Measurements from ENCODE around the gene CPNE5.

DNA sequence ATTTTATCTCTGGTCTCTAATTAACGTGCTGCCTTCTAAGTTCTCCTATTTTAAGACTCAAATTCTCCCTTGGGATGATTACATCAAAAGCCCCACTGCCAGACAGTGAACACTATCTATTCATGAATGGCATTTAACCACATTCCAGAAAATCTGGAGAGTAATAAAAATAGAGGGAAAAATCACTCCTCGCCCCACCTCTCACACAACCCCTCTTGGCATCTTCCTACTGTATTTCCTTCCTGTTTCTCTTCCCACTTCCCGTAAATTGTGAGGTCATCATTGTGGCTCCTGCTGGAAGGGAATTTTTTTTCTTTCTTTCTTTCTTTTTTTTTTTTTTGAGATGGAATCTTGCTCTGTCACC is 110.1 kb downstream of the CPNE5 start:
- TF ChIP-seq, protein P1, sequence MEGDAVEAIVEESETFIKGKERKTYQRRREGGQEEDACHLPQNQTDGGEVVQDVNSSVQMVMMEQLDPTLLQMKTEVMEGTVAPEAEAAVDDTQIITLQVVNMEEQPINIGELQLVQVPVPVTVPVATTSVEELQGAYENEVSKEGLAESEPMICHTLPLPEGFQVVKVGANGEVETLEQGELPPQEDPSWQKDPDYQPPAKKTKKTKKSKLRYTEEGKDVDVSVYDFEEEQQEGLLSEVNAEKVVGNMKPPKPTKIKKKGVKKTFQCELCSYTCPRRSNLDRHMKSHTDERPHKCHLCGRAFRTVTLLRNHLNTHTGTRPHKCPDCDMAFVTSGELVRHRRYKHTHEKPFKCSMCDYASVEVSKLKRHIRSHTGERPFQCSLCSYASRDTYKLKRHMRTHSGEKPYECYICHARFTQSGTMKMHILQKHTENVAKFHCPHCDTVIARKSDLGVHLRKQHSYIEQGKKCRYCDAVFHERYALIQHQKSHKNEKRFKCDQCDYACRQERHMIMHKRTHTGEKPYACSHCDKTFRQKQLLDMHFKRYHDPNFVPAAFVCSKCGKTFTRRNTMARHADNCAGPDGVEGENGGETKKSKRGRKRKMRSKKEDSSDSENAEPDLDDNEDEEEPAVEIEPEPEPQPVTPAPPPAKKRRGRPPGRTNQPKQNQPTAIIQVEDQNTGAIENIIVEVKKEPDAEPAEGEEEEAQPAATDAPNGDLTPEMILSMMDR (conservative IDR thresholded peaks at IDR 0.05; ENCODE audit: low read depth, low read length): no peak
- no peak for TF ChIP-seq BHLHE40 (IDR thresholded peaks at IDR 0.05; ENCODE audit: low read depth, low read length)
- no peak for TF ChIP-seq MAZ (IDR thresholded peaks at IDR 0.05; ENCODE audit: borderline replicate concordance, low read depth, low read length)
- TF ChIP-seq SMC3 (IDR thresholded peaks at IDR 0.05; ENCODE audit: low read depth, low read length): no peak
